ENCODE data around the gene FAM161A.

Gene FAM161A

GRCh38 chr2:61775956-61776570 lies 77.8 kb downstream of the FAM161A start:
- DNase-seq, result no peak
